ENCODE data around the gene MPHOSPH10.
"Not testable (repeated sequence)": the region's sequence is repeated elsewhere in the genome, so short reads cannot be mapped to it uniquely, and the experiment has no call there.

The MPHOSPH10 gene

DNA sequence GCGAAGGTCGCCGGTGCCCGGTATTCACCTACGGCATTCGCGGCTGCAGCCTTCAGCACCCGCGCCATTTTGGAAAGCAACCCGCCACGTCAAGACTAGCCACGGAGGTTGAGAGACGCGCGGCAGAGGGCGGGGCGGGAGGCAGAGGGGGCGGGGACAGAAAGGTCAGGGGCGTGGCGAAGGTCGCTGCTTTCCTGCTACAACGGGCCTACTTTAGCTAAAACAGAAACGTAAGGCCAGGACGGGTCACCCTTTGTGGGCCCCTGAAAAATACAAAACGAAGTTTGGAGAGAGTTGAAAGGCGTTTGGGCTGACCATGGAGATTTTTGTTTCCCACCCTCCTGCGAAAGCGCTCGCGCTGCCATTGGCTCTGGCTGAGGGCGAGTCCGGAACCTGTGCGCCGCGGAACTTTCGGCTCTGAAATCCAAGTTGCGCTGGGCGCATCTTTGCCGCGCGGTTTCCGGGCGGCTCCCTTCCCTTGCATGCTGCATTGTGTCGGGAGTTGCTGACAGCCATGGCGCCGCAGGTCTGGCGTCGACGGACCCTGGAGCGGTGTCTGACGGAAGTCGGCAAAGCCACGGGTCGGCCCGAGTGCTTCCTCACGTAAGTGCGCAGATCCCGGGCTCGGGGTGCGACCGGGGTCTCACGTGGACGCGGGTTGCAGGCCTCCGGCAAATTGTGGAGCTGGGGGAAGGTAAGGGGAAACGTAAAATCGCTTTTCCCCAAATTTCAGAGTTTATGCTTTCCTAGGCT lies at the start of gene MPHOSPH10, which contains the start of gene MCEE:
MPHOSPH10 (plus strand) TSS at position 483 of the 753 bp plus-strand sequence; CDS start at position 515, 32 bp downstream.
MCEE (minus strand) TSS at position 78 of the 753 bp plus-strand sequence; CDS start at position 68, 10 bp downstream.
- peak within 1 kb of the TSS; percentile 99 for H3K4me3 ChIP-seq (ENCODE audit: low read depth, low read length)
- peak; percentile 94 for DNase-seq (ENCODE audit: low read depth)
- TF ChIP-seq, protein P1, sequence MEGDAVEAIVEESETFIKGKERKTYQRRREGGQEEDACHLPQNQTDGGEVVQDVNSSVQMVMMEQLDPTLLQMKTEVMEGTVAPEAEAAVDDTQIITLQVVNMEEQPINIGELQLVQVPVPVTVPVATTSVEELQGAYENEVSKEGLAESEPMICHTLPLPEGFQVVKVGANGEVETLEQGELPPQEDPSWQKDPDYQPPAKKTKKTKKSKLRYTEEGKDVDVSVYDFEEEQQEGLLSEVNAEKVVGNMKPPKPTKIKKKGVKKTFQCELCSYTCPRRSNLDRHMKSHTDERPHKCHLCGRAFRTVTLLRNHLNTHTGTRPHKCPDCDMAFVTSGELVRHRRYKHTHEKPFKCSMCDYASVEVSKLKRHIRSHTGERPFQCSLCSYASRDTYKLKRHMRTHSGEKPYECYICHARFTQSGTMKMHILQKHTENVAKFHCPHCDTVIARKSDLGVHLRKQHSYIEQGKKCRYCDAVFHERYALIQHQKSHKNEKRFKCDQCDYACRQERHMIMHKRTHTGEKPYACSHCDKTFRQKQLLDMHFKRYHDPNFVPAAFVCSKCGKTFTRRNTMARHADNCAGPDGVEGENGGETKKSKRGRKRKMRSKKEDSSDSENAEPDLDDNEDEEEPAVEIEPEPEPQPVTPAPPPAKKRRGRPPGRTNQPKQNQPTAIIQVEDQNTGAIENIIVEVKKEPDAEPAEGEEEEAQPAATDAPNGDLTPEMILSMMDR (conservative IDR thresholded peaks at IDR 0.05; ENCODE audit: low read depth, low read length), result no peak

DNA sequence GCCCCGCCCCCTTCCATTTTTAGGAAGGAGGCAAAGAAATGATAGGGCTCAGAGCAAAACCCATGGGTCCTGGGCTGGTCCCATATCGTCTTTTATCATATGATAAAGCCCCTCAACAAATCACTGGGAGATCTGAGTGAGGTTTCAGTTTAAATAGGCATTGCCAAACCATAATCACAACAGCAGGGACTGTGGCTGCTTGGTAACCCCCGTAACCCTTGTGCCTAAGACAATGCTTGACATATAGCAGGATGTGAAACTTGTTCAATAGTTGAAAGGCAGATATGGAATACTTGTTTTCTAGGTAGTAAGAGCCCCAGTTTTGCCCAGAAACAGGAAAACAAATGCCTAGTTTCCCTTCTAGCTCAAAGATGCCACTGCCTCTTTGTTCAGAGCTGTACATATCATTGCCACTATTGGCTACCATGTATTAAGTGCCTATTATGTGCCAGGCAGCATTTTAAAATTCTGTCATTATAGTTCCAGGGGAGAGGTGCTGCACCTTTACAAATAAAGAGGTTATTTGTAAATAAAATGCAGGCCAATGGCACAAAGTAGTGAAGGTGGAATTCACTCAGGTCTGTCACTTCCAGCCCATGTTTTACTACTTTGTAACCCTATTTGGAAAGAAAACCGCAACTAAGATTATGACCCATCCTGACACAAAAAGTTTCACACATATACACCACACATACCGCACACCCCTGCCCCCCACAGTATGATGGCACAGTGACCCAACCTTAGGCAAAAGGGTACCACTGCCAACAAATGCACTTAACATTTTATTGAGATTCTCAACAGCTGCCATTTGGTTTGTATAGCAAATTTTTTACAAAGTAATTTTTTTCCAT lies 47.8 kb upstream of the MPHOSPH10 start:
- DNase-seq (ENCODE audit: low read depth), result no peak
- H3K4me3 ChIP-seq (ENCODE audit: low read depth, low read length), result no peak overlapping the region
- TF ChIP-seq, protein P1 (conservative IDR thresholded peaks at IDR 0.05; ENCODE audit: low read depth, low read length), result no peak

DNA sequence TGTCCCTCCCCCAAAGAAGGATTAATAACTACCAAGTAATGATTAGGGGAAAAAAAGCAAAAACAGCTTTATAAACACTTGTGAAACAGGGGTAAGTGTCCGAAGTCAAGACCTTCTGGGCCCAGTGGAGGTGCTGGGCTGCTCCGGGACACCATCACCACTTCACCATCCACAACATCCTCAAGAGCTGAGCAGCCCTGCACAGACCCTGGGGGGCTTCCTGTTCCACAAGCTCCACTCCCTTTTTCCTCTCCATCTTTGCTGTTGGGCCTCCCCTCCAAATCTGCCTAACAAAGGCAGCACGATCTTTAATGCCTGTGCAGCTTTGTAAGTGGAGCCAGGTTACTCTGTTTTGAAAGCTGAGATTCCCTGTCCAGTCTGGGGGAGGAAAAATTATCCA lies 47.1 kb upstream of the MPHOSPH10 start:
- DNase-seq (ENCODE audit: low read depth); H3K4me3 ChIP-seq (ENCODE audit: low read depth, low read length): not testable (repeated sequence)

DNA sequence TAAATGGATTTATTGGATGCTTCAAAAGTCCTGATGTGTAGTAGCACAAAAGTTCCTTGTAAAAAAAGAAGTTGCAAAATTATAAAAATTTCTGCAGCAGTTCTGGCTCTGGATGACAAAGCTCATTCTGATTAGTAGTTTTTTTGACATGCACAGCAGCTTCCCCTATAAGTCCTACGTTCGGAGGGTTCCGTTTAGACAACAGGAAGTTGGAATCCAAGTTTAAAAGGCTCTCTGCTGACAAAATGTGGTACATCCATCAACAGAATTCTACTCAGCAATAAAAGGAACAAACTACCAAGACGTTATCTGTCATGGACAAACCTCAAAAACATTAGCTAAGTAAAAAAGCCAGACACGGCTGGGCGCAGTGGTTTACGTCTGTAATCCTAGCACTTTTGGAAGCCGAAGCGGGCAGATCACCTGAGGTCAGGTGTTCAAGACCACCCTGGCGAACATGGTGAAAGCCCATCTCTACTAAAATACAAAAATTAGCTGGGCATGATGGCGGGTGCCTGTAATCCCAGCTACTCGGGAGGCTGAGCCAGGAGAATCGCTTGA lies 46.6 kb upstream of the MPHOSPH10 start:
- DNase-seq (ENCODE audit: low read depth); H3K4me3 ChIP-seq (ENCODE audit: low read depth, low read length): not testable (repeated sequence)

DNA sequence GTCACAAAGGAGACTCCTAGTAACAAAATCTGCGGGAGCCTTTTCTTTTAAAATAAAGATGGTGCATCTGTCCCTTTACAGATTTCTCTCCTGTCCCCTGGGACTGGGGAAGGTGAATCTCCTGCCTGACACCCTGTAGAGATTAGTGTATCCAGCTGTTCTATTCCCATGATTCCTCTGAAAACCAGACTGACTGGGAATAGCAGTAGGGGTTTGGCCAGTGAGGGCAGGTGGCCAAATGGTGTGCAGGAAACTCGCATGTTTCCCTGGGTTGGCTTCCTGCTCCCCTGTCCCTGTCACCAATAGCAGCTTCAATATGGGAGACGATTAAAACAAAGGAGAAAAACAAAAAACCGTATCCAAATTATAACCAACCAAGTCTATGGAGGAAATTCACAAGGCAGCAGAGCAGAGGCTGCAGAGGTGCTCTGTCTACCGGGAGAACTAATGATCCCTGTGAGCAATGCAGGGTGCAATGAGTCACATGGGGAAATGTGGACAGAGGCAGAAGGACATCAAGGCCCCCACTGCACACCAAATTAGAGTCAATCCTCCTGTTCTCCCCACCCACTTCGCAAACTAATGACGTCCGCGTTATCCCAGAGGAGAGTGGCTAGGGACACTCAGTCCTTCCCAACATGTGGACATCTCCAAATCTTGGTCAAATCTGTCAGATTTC lies 45.0 kb upstream of the MPHOSPH10 start:
- H3K4me3 ChIP-seq (ENCODE audit: low read depth, low read length); DNase-seq (ENCODE audit: low read depth): not testable (repeated sequence)

DNA sequence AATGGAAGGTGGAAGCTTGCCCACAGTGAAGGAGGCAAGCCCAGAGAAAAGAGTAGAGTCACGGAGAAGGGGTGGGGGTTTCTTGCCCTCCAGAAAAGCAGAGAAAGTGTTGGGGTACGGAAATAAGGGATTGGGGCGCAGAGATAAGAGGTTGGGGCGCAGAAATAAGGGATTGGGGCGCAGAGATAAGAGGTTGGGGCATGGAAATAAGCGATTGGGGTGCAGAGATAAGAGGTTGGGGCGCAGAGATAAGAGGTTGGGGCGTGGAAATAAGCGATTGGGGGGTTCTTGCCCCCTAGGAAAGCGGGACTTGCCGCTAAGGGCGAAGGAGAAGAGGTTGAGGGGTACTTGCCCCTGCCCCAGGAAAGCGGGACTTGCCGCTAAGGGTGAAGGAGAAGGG lies 41.0 kb upstream of the MPHOSPH10 start:
- DNase-seq (ENCODE audit: low read depth); H3K4me3 ChIP-seq (ENCODE audit: low read depth, low read length): not testable (repeated sequence)

DNA sequence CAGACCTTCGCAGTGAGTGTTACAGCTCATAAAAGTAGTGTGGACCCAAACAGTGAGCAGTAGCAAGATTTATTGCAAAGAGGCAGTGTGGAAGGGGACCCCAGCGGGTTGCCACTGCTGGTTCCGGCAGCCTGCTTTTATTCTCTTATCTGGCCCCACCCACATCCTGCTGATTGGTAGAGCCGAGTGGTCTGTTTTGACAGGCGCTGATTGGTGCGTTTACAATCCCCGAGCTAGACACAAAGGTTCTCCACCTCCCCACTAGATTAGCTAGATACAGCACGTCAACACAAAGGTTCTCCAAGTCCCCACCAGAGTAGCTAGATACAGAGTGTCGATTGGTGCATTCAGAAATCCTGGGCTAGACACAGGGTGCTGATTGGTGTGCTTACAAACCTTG lies 38.6 kb upstream of the MPHOSPH10 start:
- DNase-seq (ENCODE audit: low read depth); H3K4me3 ChIP-seq (ENCODE audit: low read depth, low read length): not testable (repeated sequence)

- not testable (repeated sequence) for H3K4me3 ChIP-seq (ENCODE audit: low read depth, low read length)
Observed at GRCh38 chr2:71092491-71093260, 37.8 kb upstream of the MPHOSPH10 start.

DNA sequence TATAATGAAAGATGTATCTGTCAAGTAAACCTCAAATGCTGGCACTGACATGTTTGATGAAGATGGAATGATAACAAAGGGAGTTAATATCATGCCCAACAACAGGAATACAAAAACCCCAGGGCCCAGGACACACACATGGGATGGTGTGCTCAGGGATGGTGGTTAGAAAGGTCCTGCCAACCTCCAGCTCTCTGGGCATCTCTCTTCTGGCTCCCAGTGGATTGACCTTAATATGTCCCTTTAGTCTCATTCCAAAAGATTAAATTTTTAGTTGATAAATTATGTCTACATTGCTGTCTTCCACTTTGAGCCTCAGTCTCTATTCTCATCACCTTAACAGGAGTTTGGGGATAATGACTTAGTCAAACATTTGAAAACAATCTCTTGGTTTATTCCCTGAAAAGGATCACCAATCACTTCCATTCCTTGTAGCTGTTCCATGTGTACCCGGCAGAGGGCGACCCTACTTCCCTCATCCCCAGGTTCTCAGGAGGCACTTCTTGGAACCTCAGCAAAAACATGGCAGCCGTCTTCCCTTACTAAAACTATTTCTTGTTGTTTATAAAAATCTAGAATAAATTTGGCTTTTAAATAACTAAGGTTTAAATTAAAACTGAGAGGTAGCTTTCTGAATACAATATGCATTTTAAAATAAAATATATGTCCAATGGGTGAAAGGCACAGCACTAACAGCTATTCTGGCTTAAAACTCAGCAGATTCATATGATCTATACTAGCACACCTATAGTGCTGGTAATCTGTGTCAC lies 30.1 kb upstream of the MPHOSPH10 start:
- TF ChIP-seq, protein P1 (conservative IDR thresholded peaks at IDR 0.05; ENCODE audit: low read depth, low read length), result peak; percentile 92
- no peak overlapping the region for H3K4me3 ChIP-seq (ENCODE audit: low read depth, low read length)
- peak; percentile 85 for DNase-seq (ENCODE audit: low read depth)

More at GRCh38 chr2:71092491-71093260, 37.8 kb upstream of the MPHOSPH10 start:
- not testable (repeated sequence) for DNase-seq (ENCODE audit: low read depth)

Measured in choroid plexus epithelial cell (primary cell).